HepG2 (cell line): ENCODE results near the gene PTGIS. TPM values are rescaled to one million over a fixed set of nuclear protein-coding genes. Genes with fewer than 3 reads are reported as not detected.
A peak's percentile ranks its signal among the peaks of the same experiment; 100 is the strongest.

ENCODE experiments used
- ATAC-seq: fragments of 200-7000 bp; cut with Tn5 transposase; 3 replicates; pipeline ENCODE4 v1.9.1; 2020; ENCODE audit warnings: mild to moderate bottlenecking, moderate library complexity
- BruUV-seq: library from RNA; stranded (reverse); fragments of 400-500 nt; replicated peaks from 2 replicates; lab custom pipeline; 2021; lab: Mats Ljungman, UMichigan
- CTCF ChIA-PET: fragments of 300-600 bp; formaldehyde crosslinking; extraction: SDS; loops from one replicate; lab custom pipeline; 2021; ENCODE audit warnings: low total read pairs, inconsistent platforms, low intra/inter-chr PET ratio; lab: Yijun Ruan, JAX
- POLR2A ChIA-PET: fragments of 350-600 bp; sonication (Branson Sonifier 250); formaldehyde crosslinking; loops from one replicate; lab custom pipeline; 2020; ENCODE audit warnings: antibody characterized with exemption, inconsistent platforms; lab: Yijun Ruan, JAX
- DNase-seq: peaks from one replicate; pipeline ENCODE4 v3.0.0-alpha.2; 2015; ENCODE audit warnings: low spot score
- FAIRE-seq: peaks from 3 replicates; lab custom pipeline; 2011; peaks lifted over from hg19 to GRCh38; lab: Jason Lieb, UNC
- H2AFZ ChIP-seq: one replicate; pipeline ENCODE4 v1.6.1; 2011; ENCODE audit warnings: low read length, inconsistent platforms
- H3K27ac ChIP-seq: fragments of 300-600 bp; 3 replicates; pipeline ENCODE4 v1.8.0; 2011; ENCODE audit warnings: mixed run types, mild to moderate bottlenecking, mixed read lengths, low read length, inconsistent platforms; ENCODE audit not compliant: insufficient read depth; ENCODE audit errors: extremely low read length
- H3K27me3 ChIP-seq, 2 experiments: fragments of 200-600 bp in 1 of 2; 2 replicates in 1 of 2; 3 replicates in 1 of 2; pipeline versions ENCODE4 v1.6.0 to v1.8.0; 2011; ENCODE audit warnings: low read length in 2 of 2, mild to moderate bottlenecking in 2 of 2, moderate library complexity in 2 of 2, inconsistent platforms in 1 of 2; ENCODE audit not compliant: insufficient read depth in 2 of 2, control insufficient read depth in 1 of 2
- H3K36me3 ChIP-seq, 2 experiments: fragments of 200-600 bp in 1 of 2; replicated peaks in 1 of 2; 2 replicates in 1 of 2; 3 replicates in 1 of 2; pipeline versions ENCODE4 v1.5.1 to v1.8.0; 2011; ENCODE audit warnings: low read length in 2 of 2, inconsistent platforms in 1 of 2; ENCODE audit not compliant: insufficient read depth in 2 of 2, control insufficient read depth in 1 of 2
- H3K4me1 ChIP-seq: 2 replicates; pipeline ENCODE4 v1.5.1; 2012; ENCODE audit warnings: low read length, inconsistent platforms; ENCODE audit not compliant: insufficient read depth
- H3K4me2 ChIP-seq: 2 replicates; pipeline ENCODE4 v1.6.0; 2011; ENCODE audit warnings: low read depth, low read length, inconsistent platforms
- H3K4me3 ChIP-seq, 3 experiments: fragments of 200-600 bp in 1 of 3; sonication (generic), shearing (Covaris generic) in 1 of 3; replicated peaks in 1 of 3; 2 replicates each; pipeline ENCODE4 v1.5.1; 2011 to 2016; ENCODE audit warnings: low read length in 3 of 3, inconsistent platforms in 2 of 3, low read depth in 2 of 3, mild to moderate bottlenecking in 2 of 3, control low read depth in 1 of 3, mixed read lengths in 1 of 3; ENCODE audit not compliant: insufficient read depth in 1 of 3
- H3K79me2 ChIP-seq: one replicate; pipeline ENCODE4 v1.6.1; 2011; ENCODE audit warnings: low read length, inconsistent platforms; ENCODE audit not compliant: insufficient read depth
- H3K9ac ChIP-seq: 2 replicates; pipeline ENCODE4 v1.6.0; 2011; ENCODE audit warnings: mild to moderate bottlenecking, low read depth, low read length, inconsistent platforms; ENCODE audit not compliant: insufficient read depth
- H3K9me3 ChIP-seq: 2 replicates; pipeline ENCODE4 v1.5.1; 2012; ENCODE audit warnings: mild to moderate bottlenecking, low read length
- H4K20me1 ChIP-seq: 2 replicates; pipeline ENCODE4 v1.6.0; 2011; ENCODE audit warnings: inconsistent platforms, mild to moderate bottlenecking, low read length, moderate library complexity; ENCODE audit not compliant: insufficient read depth
- AHR ChIP-seq: IDR thresholded peaks from 2 replicates; pipeline ENCODE4 v1.6.1; 2018; ENCODE audit warnings: missing genetic modification reagents, missing compliant biosample characterization
- FOXA3 ChIP-seq: IDR thresholded peaks from 2 replicates; pipeline ENCODE4 v1.6.1; 2016; ENCODE audit warnings: missing genetic modification reagents, missing compliant biosample characterization
- MTA3 ChIP-seq: sonication (generic); formaldehyde crosslinking; IDR thresholded peaks from 2 replicates; pipeline ENCODE4 v1.4.0; 2020; ENCODE audit warnings: missing genetic modification reagents
- NRL ChIP-seq: sonication (generic); formaldehyde crosslinking; IDR thresholded peaks from 2 replicates; pipeline ENCODE4 v1.5.0; 2020; ENCODE audit warnings: missing genetic modification reagents, mild to moderate bottlenecking, moderate library complexity, borderline replicate concordance
- SIN3B ChIP-seq: fragments of 150-350 bp; IDR thresholded peaks from 2 replicates; pipeline ENCODE4 v1.6.1; 2014; ENCODE audit warnings: low read length
- STAT5B ChIP-seq: sonication (generic); formaldehyde crosslinking; IDR thresholded peaks from 2 replicates; pipeline ENCODE4 v1.4.0; 2020; ENCODE audit warnings: missing genetic modification reagents
- ZC3H13 ChIP-seq: sonication (generic); formaldehyde crosslinking; IDR thresholded peaks from 2 replicates; pipeline ENCODE4 v1.8.1; 2023; ENCODE audit warnings: mild to moderate bottlenecking, missing genetic modification reagents, moderate library complexity
- ZFP36L1 ChIP-seq: sonication (generic); formaldehyde crosslinking; IDR thresholded peaks from 2 replicates; pipeline ENCODE4 v1.8.0; 2022; ENCODE audit warnings: mild to moderate bottlenecking, missing genetic modification reagents, moderate library complexity
- ZFP82 ChIP-seq: sonication (generic); formaldehyde crosslinking; IDR thresholded peaks from 2 replicates; pipeline ENCODE4 v1.5.1; 2020; ENCODE audit warnings: mild to moderate bottlenecking, missing genetic modification reagents, borderline replicate concordance
- ZFYVE20 ChIP-seq: sonication (generic); formaldehyde crosslinking; IDR thresholded peaks from 2 replicates; pipeline ENCODE4 v1.8.0; 2023; ENCODE audit warnings: low read depth, mild to moderate bottlenecking, moderate library complexity, missing genetic modification reagents, borderline replicate concordance
- ZNF138 ChIP-seq: sonication (generic); formaldehyde crosslinking; IDR thresholded peaks from 2 replicates; pipeline ENCODE4 v1.5.0; 2020; ENCODE audit warnings: mild to moderate bottlenecking, low read depth, missing genetic modification reagents
- ZNF367 ChIP-seq: sonication (generic); formaldehyde crosslinking; IDR thresholded peaks from 2 replicates; pipeline ENCODE4 v1.4.0; 2020; ENCODE audit warnings: missing genetic modification reagents, borderline replicate concordance
- ZNF646 ChIP-seq: sonication (generic); formaldehyde crosslinking; IDR thresholded peaks from 2 replicates; pipeline ENCODE4 v1.9.0; 2021; ENCODE audit warnings: mild to moderate bottlenecking, missing genetic modification reagents
- ZNF674 ChIP-seq: sonication (generic); formaldehyde crosslinking; IDR thresholded peaks from 2 replicates; pipeline ENCODE4 v1.5.0; 2020; ENCODE audit warnings: low read depth, mild to moderate bottlenecking, missing genetic modification reagents
- ZNF737 ChIP-seq: sonication (generic); formaldehyde crosslinking; IDR thresholded peaks from 2 replicates; pipeline ENCODE4 v1.5.0; 2020; ENCODE audit warnings: missing genetic modification reagents, mild to moderate bottlenecking, borderline replicate concordance
- ZNF776 ChIP-seq: sonication (generic); formaldehyde crosslinking; IDR thresholded peaks from 2 replicates; pipeline ENCODE4 v1.4.0; 2020; ENCODE audit warnings: mild to moderate bottlenecking, missing genetic modification reagents
- WGBS: methylation state at CpG from one replicate; pipeline ENCODE4 v1.1.6; 2017; ENCODE audit warnings: low lambda C conversion rate; 5-methylcytosine and 5-hydroxymethylcytosine counted together
- in situ Hi-C: cut with HindIII; loops from 2 replicates; pipeline ENCODE4 v1.10.0; 2017; ENCODE audit warnings: low pct_unique_long_range_greater_than_20kb; ENCODE audit not compliant: extremely low pct_ligation_motif_present
- intact Hi-C: fragments of 100-400 bp; cut with micrococcal nuclease; formaldehyde crosslinking; loops from one replicate; pipeline ENCODE4 v1.10.0; 2022; ENCODE audit not compliant: unreplicated experiment
- polyA plus RNA-seq, 8 experiments: library from polyadenylated mRNA; depleted of rRNA in 3 of 8; stranded (reverse) in 7 of 8; unstranded in 1 of 8; fragments of >200 nt; fragmentation: Illumina TruSeq in 4 of 8; extraction: Trizol in 4 of 8; gene quantifications; 2 replicates each; pipeline versions ENCODE4 v1.2.1 to v1.2.3, GENCODE V29; 2011 to 2016; ENCODE audit warnings: low read depth in 4 of 8, missing spikeins in 1 of 8, mixed read lengths in 1 of 8; ENCODE audit not compliant: insufficient read depth in 1 of 8
- total RNA-seq, 5 experiments: library from RNA; depleted of rRNA; stranded (reverse); fragments of >200 nt; fragmentation: Illumina TruSeq; extraction: Trizol; gene quantifications; 2 replicates each; pipeline ENCODE4 v1.2.3, GENCODE V29; 2016; ENCODE audit warnings: low read depth in 1 of 5

Gene PTGIS
- total and polyA plus RNA-seq, 2 of the 13 experiments (the other 11 are each of a cell fraction or from before 2014, with no cell fraction given): not detected

- TF ChIP-seq ZNF646 (0 out of 2 replicates have a peak, but pooled peaks have one; percentile 29), ZNF674 (no peak), SIN3B (no peak), ZFP36L1 (no peak), ZFP82 (CRISPR knock-in tag) (no peak)
Measured at GRCh38 chr20:49516916-49517804, 50.8 kb downstream of the PTGIS start (continued).

GRCh38 chr20:49515586-49515985 lies 52.4 kb downstream of the PTGIS start:
- BruUV-seq: no TSS peak
- WGBS: 3% methylated on average over 3 of the region's 3 CpGs
- ChIA-PET POLR2A (no interaction called here), CTCF (no interaction called here)
- no peak for TF ChIP-seq AHR
- no peak for TF ChIP-seq ZNF737 (CRISPR knock-in tag)
- no peak for TF ChIP-seq ZFYVE20 (CRISPR knock-in tag)
- no peak for TF ChIP-seq MTA3 (CRISPR knock-in tag)
- no peak for TF ChIP-seq ZNF138
- no peak for TF ChIP-seq FOXA3 (CRISPR knock-in tag)
- no peak for TF ChIP-seq STAT5B (CRISPR knock-in tag)
- no peak for TF ChIP-seq ZC3H13
- no peak for TF ChIP-seq ZNF776
- no peak for TF ChIP-seq ZNF367
- TF ChIP-seq NRL (CRISPR knock-in tag): no peak
- Histone ChIP-seq H2AFZ (no peak overlapping the region), H3K4me3 (no peak overlapping the region), H4K20me1 (no peaks in the 10 kb centered on the region), H3K27me3 (peaks cover 4 to 29% of the 10 kb centered on the region in 2 experiments; a peak in 2 of 5 replicates), H3K9ac (no peak overlapping the region), H3K4me2 (no peak overlapping the region), H3K4me1 (no peaks in the 10 kb centered on the region), H3K27ac (no peak overlapping the region), H3K79me2 (no peaks in the 10 kb centered on the region), H3K36me3 (no peaks in the 10 kb centered on the region), H3K9me3 (no peaks in the 10 kb centered on the region)
- in situ Hi-C loops (no loop called here), intact Hi-C loops (no loop called here)
- FAIRE-seq: no peak
- DNase-seq: no peak
- no peak for ATAC-seq
